T follicular helper cell (primary cell): ENCODE results near the gene RBM33.

Experiments
- DNase-seq: peaks from one replicate; pipeline ENCODE4 v3.0.0-alpha.2; 2020; ENCODE audit warnings: low read depth

RBM33 gene

GRCh38 chr7:155722936-155723335, 78.5 kb downstream of the RBM33 start:
- DNase-seq, result no peak

GRCh38 chr7:155724327-155725005, 80.0 kb downstream of the RBM33 start:
- DNase-seq, result no peak

- no peak for DNase-seq
Measured at GRCh38 chr7:155725006-155725355, 80.5 kb downstream of the RBM33 start.

- no peak for DNase-seq
Measured at GRCh38 chr7:155727616-155728015, 83.2 kb downstream of the RBM33 start.

GRCh38 chr7:155728116-155728515, 83.7 kb downstream of the RBM33 start:
- DNase-seq, result no peak

GRCh38 chr7:155729847-155730246, 85.4 kb downstream of the RBM33 start:
- DNase-seq, result no peak

- DNase-seq, result no peak
Measured at GRCh38 chr7:155731380-155731779, 86.9 kb downstream of the RBM33 start.

GRCh38 chr7:155731871-155732270, 87.4 kb downstream of the RBM33 start:
- no peak for DNase-seq

- no peak for DNase-seq
Measured at GRCh38 chr7:155732286-155732685, 87.8 kb downstream of the RBM33 start.

GRCh38 chr7:155733582-155734444, 89.4 kb downstream of the RBM33 start:
- DNase-seq, result no peak

- DNase-seq, result no peak
Measured at GRCh38 chr7:155734445-155734809, 90.0 kb downstream of the RBM33 start.

GRCh38 chr7:155735442-155736115, 91.1 kb downstream of the RBM33 start:
- no peak for DNase-seq

- no peak for DNase-seq
Measured at GRCh38 chr7:155737590-155737989, 93.1 kb downstream of the RBM33 start.

- no peak for DNase-seq
Measured at GRCh38 chr7:155738104-155738503, 93.6 kb downstream of the RBM33 start.

- DNase-seq, result peak; percentile 56
Measured at GRCh38 chr7:155738652-155739537, 94.4 kb downstream of the RBM33 start.

GRCh38 chr7:155739538-155740143, 95.2 kb downstream of the RBM33 start:
- no peak for DNase-seq

GRCh38 chr7:155741082-155741481, 96.6 kb downstream of the RBM33 start:
- DNase-seq, result no peak

- DNase-seq, result no peak
Measured at GRCh38 chr7:155741805-155742204, 97.3 kb downstream of the RBM33 start.

- DNase-seq, result no peak
Measured at GRCh38 chr7:155743177-155743576, 98.7 kb downstream of the RBM33 start.

GRCh38 chr7:155744971-155745683, 100.7 kb downstream of the RBM33 start:
- DNase-seq, result no peak

GRCh38 chr7:155745737-155746136, 101.3 kb downstream of the RBM33 start:
- DNase-seq, result no peak
